ENCODE data around the gene RPL9. TPM values are rescaled to one million over a fixed set of nuclear protein-coding genes. Genes with fewer than 3 reads are reported as not detected.

Gene RPL9
- total and polyA plus RNA-seq, 2 of the 13 experiments (the other 11 are each of a cell fraction or from before 2014, with no cell fraction given) = 993 to 2,148 TPM

GRCh38 chr4:39498727-39499020 lies 40.0 kb upstream of the RPL9 start:
- Histone ChIP-seq H3K79me2 (ENCODE audit: insufficient read depth, low read length) (no peaks in the 10 kb centered on the region), H4K20me1 (ENCODE audit: insufficient read depth, low read length) (no peaks in the 10 kb centered on the region), H2AFZ (ENCODE audit: low read length) (no peak overlapping the region), H3K4me1 (ENCODE audit: insufficient read depth, low read length) (peaks cover 10% of the 10 kb centered on the region; the same call in 1 of the 2 replicates), H3K9me3 (ENCODE audit: low read length) (no peaks in the 10 kb centered on the region), H3K27me3 (ENCODE audit: control insufficient read depth in 1 of 2, insufficient read depth in 2 of 2, low read length in 2 of 2) (no peaks in the 10 kb centered on the region), H3K9ac (ENCODE audit: insufficient read depth, low read depth, low read length) (no peak overlapping the region), H3K4me3 (replicated peaks in 1 of 3; ENCODE audit: insufficient read depth in 1 of 3, low read depth in 2 of 3, low read length in 3 of 3) (no peak overlapping the region), H3K36me3 (replicated peaks in 1 of 2; ENCODE audit: control insufficient read depth in 1 of 2, insufficient read depth in 2 of 2, low read length in 2 of 2) (peaks cover 8 to 41% of the 10 kb centered on the region in 2 experiments), H3K4me2 (ENCODE audit: low read depth, low read length) (no peak overlapping the region), H3K27ac (ENCODE audit: extremely low read length, insufficient read depth, low read length) (no peak overlapping the region)
- no peak for FAIRE-seq
- intact Hi-C loops (cut with micrococcal nuclease; ENCODE audit: unreplicated experiment) (no loop called here), in situ Hi-C loops (cut with HindIII; ENCODE audit: extremely low pct_ligation_motif_present, low pct_unique_long_range_greater_than_20kb) (no loop called here)
- POLR2A ChIA-PET = interaction anchor here (2.1 kb wide), 1 partner anchor 29 kb away, joined by 9 read pairs; the partner anchor contains the start of gene UGDH
- 0 out of 2 replicates have a peak, but pooled peaks have one; percentile 3 for TF ChIP-seq SMAD3 (CRISPR knock-in tag; IDR thresholded peaks at IDR 0.05)
- no peak for TF ChIP-seq ZIK1 (CRISPR knock-in tag; IDR thresholded peaks at IDR 0.05; ENCODE audit: borderline replicate concordance, low read depth)
- TF ChIP-seq SMYD3 (CRISPR knock-in tag; IDR thresholded peaks at IDR 0.05) = no peak
- peak; percentile 2 for TF ChIP-seq RBM22 (optimal IDR thresholded peaks at IDR 0.05; ENCODE audit: low read length)
- DNase-seq (ENCODE audit: low spot score) = no peak
- CTCF ChIA-PET (ENCODE audit: low intra/inter-chr PET ratio, low total read pairs) = no interaction called here
- ATAC-seq = no peak
- BruUV-seq (replicated peaks) = no TSS peak

GRCh38 chr4:39497909-39498726 lies 39.4 kb upstream of the RPL9 start:
- no peaks in the 10 kb centered on the region for H4K20me1 ChIP-seq (ENCODE audit: insufficient read depth, low read length)
- H3K27ac ChIP-seq (ENCODE audit: extremely low read length, insufficient read depth, low read length) = no peak overlapping the region
- H3K9me3 ChIP-seq (ENCODE audit: low read length) = no peaks in the 10 kb centered on the region
- no peaks in the 10 kb centered on the region for H3K27me3 ChIP-seq (ENCODE audit: control insufficient read depth in 1 of 2, insufficient read depth in 2 of 2, low read length in 2 of 2)
- CTCF ChIA-PET (ENCODE audit: low intra/inter-chr PET ratio, low total read pairs) = no interaction called here
- POLR2A ChIA-PET = interaction anchor here (1.1 to 2.1 kb wide), 2 partner anchors 29 to 60 kb away, joined by 3 to 9 read pairs; partner anchors contain the start of gene UGDH
- peaks cover 10% of the 10 kb centered on the region; the same call in 1 of the 2 replicates for H3K4me1 ChIP-seq (ENCODE audit: insufficient read depth, low read length)
- no peaks in the 10 kb centered on the region for H3K79me2 ChIP-seq (ENCODE audit: insufficient read depth, low read length)
- H3K36me3 ChIP-seq (replicated peaks in 1 of 2; ENCODE audit: control insufficient read depth in 1 of 2, insufficient read depth in 2 of 2, low read length in 2 of 2) = peaks cover 5 to 36% of the 10 kb centered on the region in 2 experiments; a peak in 4 of 5 replicates
- no peak overlapping the region for H3K4me3 ChIP-seq (replicated peaks in 1 of 3; ENCODE audit: insufficient read depth in 1 of 3, low read depth in 2 of 3, low read length in 3 of 3)
- no peak overlapping the region for H2AFZ ChIP-seq (ENCODE audit: low read length)
- no peak for DNase-seq (ENCODE audit: low spot score)
- ATAC-seq = no peak
- FAIRE-seq = no peak
- intact Hi-C loops (cut with micrococcal nuclease; ENCODE audit: unreplicated experiment) = no loop called here
- BruUV-seq (replicated peaks) = no TSS peak
- no peak overlapping the region for H3K9ac ChIP-seq (ENCODE audit: insufficient read depth, low read depth, low read length)
- 88% methylated on average over 1 of the region's 1 CpG for WGBS (ENCODE audit: low lambda C conversion rate)
- in situ Hi-C loops (cut with HindIII; ENCODE audit: extremely low pct_ligation_motif_present, low pct_unique_long_range_greater_than_20kb) = no loop called here
- H3K4me2 ChIP-seq (ENCODE audit: low read depth, low read length) = no peak overlapping the region
- no peak for TF ChIP-seq BCL6 (CRISPR knock-in tag; IDR thresholded peaks at IDR 0.05)
- no peak for TF ChIP-seq KLF9 (CRISPR knock-in tag; IDR thresholded peaks at IDR 0.05; ENCODE audit: low read depth)
- TF ChIP-seq GMEB2 (CRISPR knock-in tag; IDR thresholded peaks at IDR 0.05; ENCODE audit: low read depth) = no peak
- TF ChIP-seq TCF7L2 (IDR thresholded peaks at IDR 0.05; ENCODE audit: low read depth, low read length) = no peak
- TF ChIP-seq ZNF3 (CRISPR knock-in tag; IDR thresholded peaks at IDR 0.05) = no peak
- peak; percentile 40; the same call in 1 of the 2 replicates for TF ChIP-seq ZNF749 (CRISPR knock-in tag; IDR thresholded peaks at IDR 0.05; ENCODE audit: borderline replicate concordance)
- no peak for TF ChIP-seq SP1 (IDR thresholded peaks at IDR 0.05)
- TF ChIP-seq SP1 (CRISPR knock-in tag; IDR thresholded peaks at IDR 0.05) = no peak
- TF ChIP-seq ZNF264 (CRISPR knock-in tag; IDR thresholded peaks at IDR 0.05) = no peak
- TF ChIP-seq SP4 (CRISPR knock-in tag; IDR thresholded peaks at IDR 0.05) = no peak
- TF ChIP-seq SSRP1 (CRISPR knock-in tag; IDR thresholded peaks at IDR 0.05) = peak; percentile 57; the same call in 1 of the 2 replicates
- TF ChIP-seq ZNF280D (CRISPR knock-in tag; IDR thresholded peaks at IDR 0.05) = no peak

Data from HepG2 (cell line).